Cardiac fibroblast (primary cell): ENCODE results near the gene FGGY.
"Not testable (repeated sequence)": the region's sequence is repeated elsewhere in the genome, so short reads cannot be mapped to it uniquely, and the experiment has no call there.

ENCODE experiments used
- DNase-seq, 2 donors: peaks; one replicate each; pipeline versions ENCODE4 v3.0.0 to v3.0.0-alpha.2; 2010; ENCODE audit warnings: low read depth in 2 of 2
- H3K4me3 ChIP-seq, 2 donors: replicated peaks in 1 of 2; 1 replicate in 1 of 2; 2 replicates in 1 of 2; pipeline ENCODE4 v1.5.1; 2011; ENCODE audit warnings: low read depth in 2 of 2, low read length in 2 of 2, mild to moderate bottlenecking in 2 of 2, moderate library complexity in 1 of 2
- CTCF ChIP-seq: IDR thresholded peaks from one replicate; pipeline ENCODE4 v1.5.1; 2011; ENCODE audit warnings: low read depth, mild to moderate bottlenecking, low read length, inconsistent platforms

FGGY gene

GRCh38 chr1:59528900-59529299 lies 232.0 kb downstream of the FGGY start:
- TF ChIP-seq CTCF = no peak
- no peak overlapping the region for H3K4me3 ChIP-seq
- no peak for DNase-seq

- no peak overlapping the region for H3K4me3 ChIP-seq
- TF ChIP-seq CTCF = no peak
- DNase-seq = no peak
These were observed 233.2 kb downstream of the FGGY start for GRCh38 chr1:59530119-59530518.

GRCh38 chr1:59532102-59532501 lies 235.2 kb downstream of the FGGY start:
- no peak for TF ChIP-seq CTCF
- no peak overlapping the region for H3K4me3 ChIP-seq
- no peak for DNase-seq

- not testable (repeated sequence) for DNase-seq, H3K4me3 ChIP-seq
These were observed 241.6 kb downstream of the FGGY start for GRCh38 chr1:59538476-59538875.

GRCh38 chr1:59539961-59540681 lies 243.2 kb downstream of the FGGY start:
- H3K4me3 ChIP-seq = no peak overlapping the region
- DNase-seq = no peak
- TF ChIP-seq CTCF = no peak

- no peak overlapping the region for H3K4me3 ChIP-seq
- no peak for TF ChIP-seq CTCF
- no peak for DNase-seq
These were observed 244.3 kb downstream of the FGGY start for GRCh38 chr1:59541161-59541560.

- DNase-seq = no peak
- no peak overlapping the region for H3K4me3 ChIP-seq
- no peak for TF ChIP-seq CTCF
These were observed 245.0 kb downstream of the FGGY start for GRCh38 chr1:59541891-59542290.
